HL-60/S4 treated with phorbol 12-myristate 13-acetate at 8.2 ng/mL for 4 days and 3 days (cell line): ENCODE results near the gene PFKFB4.

ENCODE experiments used
- in situ Hi-C: fragments of 300-500 bp; cut with MboI; formaldehyde crosslinking; loops from 2 replicates; pipeline ENCODE4 v1.15.0; 2022; ENCODE audit warnings: low sequenced_read_pairs

Gene PFKFB4

DNA sequence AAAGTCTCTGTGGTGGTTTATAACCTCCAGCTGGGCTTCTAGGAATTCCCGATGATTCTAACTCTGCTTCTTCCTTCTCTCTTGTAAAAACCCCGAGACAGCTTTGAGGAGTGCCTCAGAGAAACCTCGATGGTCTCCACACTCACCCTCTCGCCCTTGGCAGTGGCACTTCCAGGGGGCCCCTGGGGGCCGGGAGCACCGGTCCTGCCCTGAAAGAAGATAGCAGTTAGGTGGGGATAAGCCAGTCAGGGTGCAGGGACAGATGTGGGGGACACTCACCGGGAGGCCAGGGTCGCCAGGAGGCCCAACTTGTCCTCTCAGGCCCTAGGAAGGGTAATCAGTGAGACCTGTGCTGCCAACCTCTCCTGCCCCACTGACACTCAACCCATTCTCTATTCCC, 28.8 kb upstream of the PFKFB4 start:
- in situ Hi-C loops, result no loop called here

DNA sequence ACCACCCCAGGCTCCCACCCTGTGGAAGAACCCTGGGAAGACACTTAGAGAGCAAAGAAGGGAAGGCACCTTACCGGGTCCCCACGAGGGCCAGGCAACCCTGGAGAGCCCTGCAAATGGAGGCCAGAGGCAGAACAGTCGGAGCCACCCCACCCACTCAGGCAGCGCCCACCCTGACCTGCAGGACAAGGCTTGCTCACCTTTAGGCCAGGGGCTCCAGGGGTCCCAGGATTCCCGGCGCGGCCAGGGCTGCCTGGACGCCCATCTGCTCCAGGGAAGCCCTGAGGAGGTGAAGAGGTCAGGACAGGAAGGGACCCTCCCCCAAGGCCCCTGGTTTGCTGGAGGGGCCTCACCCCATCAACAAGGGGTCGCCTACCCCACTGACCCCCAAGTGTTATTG, 28.2 kb upstream of the PFKFB4 start:
- in situ Hi-C loops, result no loop called here

DNA sequence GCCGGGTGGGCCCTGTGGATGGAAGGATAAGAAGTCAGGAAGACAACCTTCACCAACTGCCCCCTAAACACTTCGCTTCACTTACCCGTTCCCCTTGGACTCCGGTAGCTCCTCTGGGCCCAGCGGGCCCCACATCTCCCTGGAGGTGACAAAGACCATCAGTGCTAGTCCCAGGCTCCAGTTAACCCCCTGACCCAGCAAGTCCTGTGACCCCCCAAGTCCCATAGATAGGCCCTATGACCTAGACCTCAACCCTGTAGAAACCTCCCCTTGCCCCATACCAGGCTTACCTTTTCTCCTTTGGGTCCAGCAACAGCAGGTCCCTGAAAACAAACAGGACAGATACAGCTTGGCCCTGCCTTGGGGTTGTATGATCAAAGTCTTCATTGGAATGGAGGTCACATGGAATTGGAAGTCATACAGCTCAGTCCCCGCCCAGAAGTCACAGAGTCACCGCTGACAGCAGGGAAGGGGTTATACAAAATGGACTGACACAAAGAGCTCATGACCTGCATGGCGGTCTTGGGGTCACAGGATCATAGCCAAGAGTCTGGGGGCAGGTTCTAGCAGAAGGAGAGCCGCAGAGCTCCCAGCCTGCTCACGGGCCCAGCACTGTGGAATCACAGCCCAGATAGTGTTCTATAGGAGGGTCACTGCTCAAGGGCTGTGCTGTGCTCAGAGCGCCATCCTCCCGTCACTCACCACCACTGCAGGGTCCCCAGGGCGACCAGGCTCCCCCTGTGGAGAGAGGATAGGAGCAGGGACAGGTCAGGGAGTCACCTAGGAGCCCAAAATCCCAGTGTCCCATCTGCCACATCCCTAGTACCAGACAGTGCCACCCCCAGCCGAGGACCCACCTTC, 25.2 kb upstream of the PFKFB4 start:
- in situ Hi-C loops, result no loop called here

DNA sequence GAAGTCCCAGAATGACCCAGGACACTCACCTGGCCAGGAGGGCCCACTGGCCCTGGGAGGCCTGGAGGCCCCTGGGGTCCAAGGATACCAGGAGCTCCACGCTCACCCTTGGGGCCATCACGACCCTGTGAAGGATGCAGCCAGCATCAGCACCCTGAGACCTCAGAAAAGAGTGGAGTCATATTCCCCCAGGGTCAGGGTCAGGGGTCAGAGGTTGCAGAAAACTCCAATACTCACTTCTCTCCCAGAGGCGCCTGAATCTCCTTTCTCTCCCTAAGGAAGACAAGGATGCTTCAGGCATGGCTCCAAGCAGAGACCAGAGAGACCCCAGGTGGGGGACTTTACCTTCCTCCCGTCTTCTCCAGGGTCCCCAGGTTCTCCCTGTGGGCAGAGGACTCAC, 20.0 kb upstream of the PFKFB4 start:
- in situ Hi-C loops, result no loop called here

DNA sequence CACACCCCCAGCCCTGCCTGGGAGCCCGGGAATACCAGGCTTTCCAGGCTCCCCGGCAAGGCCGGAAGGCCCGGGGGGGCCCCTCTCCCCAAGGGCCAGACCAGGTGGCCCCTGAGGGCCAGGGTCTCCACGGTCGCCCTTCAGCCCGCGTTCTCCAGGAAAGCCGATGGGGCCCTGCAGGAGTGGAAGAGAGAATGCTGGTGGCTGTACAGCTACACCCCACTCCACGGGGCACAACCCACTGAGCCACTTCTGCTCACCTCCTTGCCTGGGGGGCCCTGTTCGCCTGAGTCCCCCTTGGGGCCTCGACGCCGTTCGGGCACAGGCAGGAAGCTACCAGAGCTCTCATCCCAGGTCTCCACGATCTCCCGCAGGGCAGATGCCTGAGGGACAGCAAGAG, 18.8 kb upstream of the PFKFB4 start:
- in situ Hi-C loops, result no loop called here

DNA sequence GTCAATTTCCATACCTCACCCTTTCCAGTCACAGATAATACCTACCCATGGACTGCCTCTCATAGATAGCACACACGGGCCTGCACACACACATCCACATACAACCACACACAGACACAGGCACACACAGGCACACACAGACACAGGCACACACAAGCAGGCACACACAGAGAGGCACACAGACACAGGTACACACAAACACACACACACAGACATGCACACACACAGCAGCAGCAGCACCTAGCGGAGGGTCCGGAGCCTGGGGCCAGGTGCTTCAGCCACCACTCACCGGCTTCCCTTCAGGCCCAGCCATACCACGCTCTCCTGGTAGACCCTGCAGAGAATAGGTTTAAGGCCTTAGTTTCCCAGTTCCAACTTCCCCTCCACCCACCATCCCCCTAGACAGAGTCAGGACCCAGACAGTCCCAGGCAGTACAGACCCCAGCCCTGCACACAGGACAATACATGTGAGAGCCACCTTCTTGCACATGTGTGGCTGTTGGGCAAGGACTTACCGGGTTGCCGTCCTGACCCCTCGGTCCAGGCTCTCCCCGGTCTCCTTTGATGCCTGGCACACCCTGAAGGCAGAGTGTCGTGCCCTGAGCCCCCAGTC, 17.5 kb upstream of the PFKFB4 start:
- in situ Hi-C loops, result no loop called here

DNA sequence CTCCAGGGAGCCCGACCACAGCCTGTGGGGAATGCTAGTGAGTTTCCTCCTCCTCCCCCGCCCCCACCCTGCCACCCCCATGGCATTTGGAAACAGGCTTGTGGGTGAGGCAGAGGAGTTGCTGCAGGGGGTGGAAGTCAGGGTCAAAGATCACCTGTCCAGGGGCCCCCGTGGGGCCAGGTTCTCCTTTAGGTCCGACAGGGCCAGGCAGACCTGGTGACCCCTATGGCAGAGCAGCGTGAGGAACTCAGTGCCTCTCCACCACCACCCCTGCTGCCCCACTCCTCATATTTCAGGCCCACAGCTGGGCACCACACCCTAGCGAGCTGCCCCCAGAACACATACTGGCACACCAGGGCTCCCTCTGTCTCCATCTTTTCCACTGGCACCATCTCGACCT, 15.9 kb upstream of the PFKFB4 start:
- in situ Hi-C loops, result no loop called here

DNA sequence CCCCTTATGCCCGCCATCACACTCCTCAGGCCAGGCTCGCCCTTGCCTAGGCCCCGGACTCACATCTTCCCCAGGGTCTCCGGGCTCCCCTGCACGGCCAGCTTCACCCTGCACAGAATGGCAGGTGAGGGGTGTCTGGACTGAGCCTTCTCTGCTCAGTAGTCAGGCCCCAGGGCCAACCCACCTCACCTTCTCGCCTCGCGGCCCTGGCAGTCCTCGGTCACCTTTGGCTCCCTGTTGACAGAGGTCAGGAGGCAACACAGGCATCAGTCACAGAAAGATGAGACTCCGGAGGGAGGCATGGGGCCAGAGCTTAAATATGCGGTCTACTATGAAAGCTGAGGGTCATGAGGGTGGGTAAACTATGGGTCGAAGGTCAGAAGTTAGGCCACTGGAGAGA, 15.3 kb upstream of the PFKFB4 start:
- in situ Hi-C loops, result no loop called here

DNA sequence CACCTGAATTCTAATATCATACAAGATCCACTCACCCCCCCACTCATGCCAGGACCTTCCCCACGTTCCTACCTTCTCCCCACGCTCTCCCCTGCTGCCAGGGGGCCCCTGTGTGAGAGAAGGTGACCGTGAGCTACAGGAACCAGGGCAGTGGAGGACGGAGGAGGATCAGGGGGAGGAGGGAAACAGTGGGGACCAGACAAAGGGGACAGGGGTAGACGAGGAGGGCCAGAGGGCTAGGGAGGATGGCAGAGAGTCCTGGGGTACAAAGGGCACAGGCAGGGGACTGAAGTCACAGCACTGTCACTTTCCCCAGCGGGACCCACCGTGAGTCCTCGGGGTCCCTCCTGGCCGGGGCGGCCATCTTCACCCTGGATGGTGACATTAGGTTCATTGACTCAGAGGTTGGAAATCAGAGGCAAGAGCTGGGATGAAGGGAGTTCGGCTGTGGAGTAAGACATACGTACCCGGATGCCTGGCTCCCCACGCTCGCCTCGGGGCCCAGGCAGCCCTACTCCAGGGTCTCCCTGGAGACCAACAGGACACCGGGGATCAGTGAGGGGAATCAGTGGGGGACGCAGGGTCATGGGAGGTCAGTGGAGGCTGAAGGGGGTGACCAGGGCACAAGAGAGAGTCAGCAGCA, 13.3 kb upstream of the PFKFB4 start:
- in situ Hi-C loops, result no loop called here

DNA sequence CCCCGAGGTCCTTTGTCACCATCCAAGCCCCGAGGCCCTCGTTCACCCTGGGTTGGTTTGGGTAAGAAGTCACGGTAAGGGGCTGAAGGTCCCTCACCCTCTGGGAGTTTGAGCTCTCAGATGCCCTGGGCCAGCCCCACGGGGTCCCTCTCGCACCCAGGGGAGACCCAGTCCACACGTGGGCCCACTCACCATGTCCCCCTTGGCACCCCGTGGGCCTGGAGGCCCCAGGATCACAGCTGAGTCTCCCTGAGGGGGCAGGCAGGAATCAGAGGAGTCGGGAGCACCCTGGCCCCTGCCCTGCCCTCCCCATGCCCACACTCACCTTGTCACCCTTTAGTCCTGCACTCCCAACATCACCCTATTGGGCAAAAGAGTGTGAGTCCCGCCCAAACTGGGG, 12.8 kb upstream of the PFKFB4 start:
- in situ Hi-C loops, result no loop called here

DNA sequence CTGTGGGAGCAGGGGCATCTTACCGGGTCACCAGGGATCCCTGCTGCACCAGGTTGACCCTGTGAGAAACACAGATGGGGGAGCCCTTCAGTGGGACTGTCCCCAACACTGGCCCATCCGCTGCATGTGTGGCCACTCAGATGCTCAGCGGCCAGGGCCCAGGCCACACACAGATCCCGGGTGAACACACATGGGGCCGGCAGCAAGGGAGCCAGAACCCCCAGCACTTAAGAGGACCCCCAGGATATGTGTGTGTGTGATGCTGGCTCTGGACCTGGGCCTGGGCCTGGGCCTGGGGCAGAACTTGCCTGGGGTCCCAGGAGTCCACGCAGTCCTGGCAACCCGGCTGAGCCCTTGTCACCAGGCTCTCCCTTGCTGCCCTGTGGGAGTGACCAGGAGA, 11.9 kb upstream of the PFKFB4 start:
- in situ Hi-C loops, result no loop called here

DNA sequence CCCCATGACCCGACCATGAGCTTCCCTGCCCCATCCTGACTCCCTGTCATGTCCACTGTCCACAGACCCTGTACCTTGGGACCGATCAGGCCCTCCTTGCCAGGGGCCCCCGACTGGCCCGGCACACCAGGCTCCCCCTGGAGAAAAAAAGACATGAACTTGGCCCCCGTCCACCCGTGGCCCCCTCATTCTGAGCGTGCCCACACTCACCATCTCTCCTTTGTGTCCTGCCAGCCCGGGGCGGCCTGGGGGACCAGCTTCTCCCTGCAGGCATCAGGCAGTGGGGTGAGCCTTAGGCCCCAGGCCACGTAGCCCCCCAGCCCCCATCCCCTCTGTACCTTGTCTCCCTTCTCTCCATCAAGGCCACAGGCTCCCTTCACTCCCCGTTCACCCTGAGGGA, 10.9 kb upstream of the PFKFB4 start:
- in situ Hi-C loops, result no loop called here

DNA sequence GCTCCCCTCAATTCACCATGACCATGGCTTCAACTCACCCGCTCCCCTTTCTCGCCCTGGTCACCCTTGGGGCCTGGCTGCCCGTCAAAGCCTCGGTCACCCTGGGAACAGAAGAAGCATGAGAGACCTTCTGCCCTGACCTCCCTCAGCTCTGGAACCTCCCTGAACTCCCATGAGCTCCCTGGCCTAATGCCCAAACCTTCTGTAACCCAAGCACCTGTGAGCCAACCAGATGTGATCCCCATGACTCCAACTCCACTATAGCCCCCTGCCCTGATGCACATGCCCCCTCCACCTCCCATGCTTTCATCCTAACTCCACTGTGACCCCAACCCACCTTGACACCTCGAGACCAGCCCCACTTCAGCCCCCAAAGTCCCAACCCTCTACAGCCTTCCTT, 10.5 kb upstream of the PFKFB4 start:
- in situ Hi-C loops, result no loop called here

DNA sequence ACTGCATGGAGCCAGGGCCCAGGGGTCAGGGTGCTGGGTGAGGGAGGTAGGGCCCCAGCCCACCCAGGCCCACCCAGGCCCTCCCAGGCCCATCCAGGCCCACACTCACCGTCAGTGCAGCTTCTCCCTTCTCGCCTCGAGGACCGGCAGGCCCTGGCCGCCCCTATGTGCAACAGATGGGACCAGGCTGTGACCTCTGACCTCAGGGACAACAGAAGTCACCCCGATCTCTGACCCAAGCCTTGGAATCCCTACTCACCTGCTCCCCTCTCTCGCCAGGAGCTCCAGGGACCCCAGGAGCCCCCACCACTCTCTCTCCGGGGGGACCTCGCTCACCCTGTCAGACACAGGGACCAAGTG, 9.8 kb upstream of the PFKFB4 start:
- in situ Hi-C loops, result no loop called here

DNA sequence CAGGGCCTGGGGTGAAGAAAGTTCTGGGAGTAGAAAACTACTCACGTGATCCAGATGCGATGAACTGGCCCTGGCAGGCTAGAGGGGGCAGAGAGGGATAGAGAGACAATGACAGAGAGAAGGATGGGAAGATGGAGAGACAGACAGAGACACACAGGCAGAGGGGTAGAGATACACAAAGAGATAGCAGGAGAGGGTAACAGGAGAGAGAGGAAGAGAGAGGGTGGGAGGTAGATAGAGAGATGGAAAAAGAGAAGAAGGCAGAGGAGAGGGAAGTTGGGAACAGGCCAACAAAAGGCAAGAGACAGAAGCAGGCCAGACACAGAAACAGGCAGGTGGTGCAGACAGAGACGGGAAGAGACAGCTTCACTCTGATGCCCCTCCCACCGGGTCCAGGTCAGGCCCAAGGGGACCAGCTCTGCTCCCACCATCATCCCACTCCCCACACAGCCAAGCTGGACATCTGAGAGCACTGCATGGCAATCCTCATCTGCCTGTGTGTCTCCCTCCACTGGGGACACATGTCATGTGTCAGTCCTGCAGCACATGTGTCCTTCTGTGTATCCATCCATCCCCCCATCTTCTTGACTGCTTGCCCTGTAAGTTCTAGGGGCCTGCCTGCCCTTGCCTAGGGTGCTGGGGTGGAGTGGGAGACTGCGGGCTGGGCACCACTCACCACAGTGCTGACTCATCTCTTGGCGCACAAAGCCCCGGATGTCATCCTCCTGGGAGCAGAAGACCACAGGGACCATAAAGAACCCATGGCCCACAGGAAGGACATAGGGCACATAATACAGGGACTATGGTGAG, 9.2 kb upstream of the PFKFB4 start:
- in situ Hi-C loops, result no loop called here

DNA sequence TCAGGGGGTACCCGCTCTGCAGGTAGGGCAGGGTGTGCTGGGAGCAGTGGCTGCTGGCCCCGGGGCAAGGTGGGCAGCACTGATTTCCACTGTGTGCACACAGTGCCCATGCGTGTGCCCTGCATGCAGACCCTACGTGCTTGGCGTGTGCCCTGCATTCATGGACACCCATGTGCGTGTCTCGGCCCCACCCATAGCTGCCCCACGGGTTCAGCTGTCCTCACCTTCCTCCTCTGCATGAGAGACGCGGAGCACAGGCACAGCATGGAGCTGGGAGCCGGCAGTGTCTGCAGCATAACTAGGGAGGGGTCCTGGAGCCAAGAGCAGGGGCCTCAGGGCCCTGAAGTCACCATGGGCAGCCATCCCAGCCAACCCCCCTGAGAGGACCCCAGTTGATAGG, 8.6 kb upstream of the PFKFB4 start:
- in situ Hi-C loops, result no loop called here

DNA sequence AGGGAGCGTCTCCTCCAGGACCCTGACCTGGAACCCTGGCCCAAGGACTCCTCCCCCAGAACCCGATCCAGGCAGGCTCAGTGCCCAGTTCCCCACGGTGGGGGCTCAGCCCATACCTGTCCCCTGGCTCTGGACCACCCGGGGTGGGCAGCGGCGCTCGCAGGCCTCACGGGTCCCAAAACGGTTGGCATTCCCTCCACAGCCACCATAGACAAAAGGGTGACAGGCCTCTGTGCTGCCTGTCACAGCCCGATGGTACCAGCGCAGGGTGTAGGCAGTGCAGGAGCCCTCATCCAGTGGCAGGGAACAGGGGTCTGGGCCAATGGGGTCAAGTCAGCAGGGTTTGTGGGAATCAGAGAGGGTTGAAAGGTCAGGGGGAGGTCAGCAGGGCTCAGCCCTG, 8.1 kb upstream of the PFKFB4 start:
- in situ Hi-C loops, result no loop called here

DNA sequence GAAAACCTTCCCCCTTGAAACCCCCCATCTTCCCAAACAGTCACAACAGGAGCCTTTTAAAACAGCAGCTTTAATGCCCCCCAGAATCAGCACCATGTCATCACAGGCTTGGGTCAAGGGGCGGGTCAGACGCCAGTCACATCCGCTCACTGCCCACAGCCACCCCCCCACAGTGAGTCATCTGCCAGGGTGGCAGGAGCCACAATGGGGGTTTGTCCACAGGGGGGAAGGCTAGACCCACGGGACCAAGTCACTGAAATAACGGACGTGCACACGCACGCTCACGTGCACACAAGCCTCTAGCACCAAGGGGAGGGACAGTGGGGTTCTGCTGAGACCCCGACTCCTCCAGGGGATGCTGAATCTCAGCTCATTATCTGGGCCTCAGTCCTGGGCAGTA, 7.4 kb upstream of the PFKFB4 start:
- in situ Hi-C loops, result no loop called here

DNA sequence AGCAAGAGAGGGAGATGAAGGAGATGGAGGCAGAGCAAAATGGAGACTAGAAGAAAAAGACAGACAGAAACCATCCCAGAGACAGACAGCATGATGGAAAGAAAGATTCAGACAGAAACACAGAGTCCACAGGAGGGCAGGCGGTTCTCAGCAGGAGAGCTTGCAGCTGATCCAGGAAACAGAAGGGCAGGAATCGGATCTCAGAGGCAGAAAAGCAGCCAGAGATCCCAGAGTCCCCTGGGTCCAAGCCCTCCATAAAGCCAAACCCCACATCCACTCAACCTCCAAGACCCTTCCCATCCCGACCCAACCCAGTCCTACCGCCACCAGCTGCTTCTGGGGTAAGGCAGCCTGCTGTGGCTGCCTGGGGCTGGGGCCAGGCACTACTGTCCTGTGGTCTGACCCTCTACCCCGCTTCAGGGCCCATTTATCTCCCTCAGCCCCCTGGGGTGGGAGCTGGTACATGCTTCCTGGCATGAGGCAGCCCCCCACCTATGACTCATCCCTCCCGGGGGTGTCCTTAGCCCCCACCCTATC, 6.8 kb upstream of the PFKFB4 start, which contains the start of gene UCN2:
Gene UCN2 (minus strand): TSS at position 400 of the 537 bp plus-strand sequence. CDS start 657 bp downstream, outside the sequence.
- in situ Hi-C loops, result no loop called here

DNA sequence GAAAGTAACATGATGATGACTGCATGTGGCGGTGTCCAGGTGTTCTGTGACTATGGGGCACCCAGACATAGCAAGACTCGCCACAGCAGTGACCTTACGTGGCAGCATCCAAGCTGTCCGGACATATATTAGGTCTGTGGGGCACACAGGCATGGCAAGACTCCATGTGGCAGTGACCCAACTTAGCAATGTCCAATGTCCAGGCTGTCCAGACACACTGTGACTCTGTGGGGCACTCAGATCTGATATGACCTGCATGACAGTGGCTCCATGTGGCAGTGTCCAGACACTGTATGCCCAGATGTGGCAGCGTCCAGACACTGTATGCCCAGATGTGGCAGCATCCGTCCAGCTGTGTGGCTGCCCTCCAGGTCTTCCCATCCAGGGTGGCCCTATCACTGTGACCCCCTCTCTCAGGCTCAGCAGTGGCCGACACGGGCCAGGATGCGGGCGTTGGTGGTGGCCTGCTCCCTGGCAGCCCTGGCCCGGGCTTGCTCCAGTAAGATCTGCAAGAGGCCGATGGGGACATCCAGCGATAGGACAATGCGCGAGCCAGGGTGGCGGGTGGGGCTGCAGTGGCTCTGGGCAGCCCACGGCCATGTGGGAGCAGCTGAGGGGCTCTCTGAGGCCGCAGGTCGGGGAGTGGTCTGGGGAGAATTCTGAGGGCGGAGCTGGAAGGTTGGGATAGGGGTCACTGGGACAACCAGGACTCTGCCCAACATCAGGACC, 5.9 kb upstream of the PFKFB4 start:
- in situ Hi-C loops, result no loop called here
